Liver (tissue), 9 donors: Measurements from ENCODE around the gene FAM170B. TPM values are rescaled to one million over a fixed set of nuclear protein-coding genes. Genes with fewer than 3 reads are reported as not detected.

Experiments used
- DNase-seq: peaks from one replicate; pipeline ENCODE4 v3.0.0-alpha.2; 2017; ENCODE audit warnings: low spot score
- H3K27ac ChIP-seq, 2 donors: one replicate each; pipeline ENCODE4 v1.7.0; 2013; ENCODE audit warnings: inconsistent platforms in 2 of 2, low read length in 2 of 2, control low read depth in 1 of 2, low read depth in 1 of 2, mild to moderate bottlenecking in 1 of 2
- H3K27me3 ChIP-seq, 4 donors: one replicate each; pipeline versions ENCODE4 v1.6.1 to v1.7.0; 2013; ENCODE audit warnings: low read length in 3 of 4, inconsistent platforms in 1 of 4, mild to moderate bottlenecking in 1 of 4, moderate library complexity in 1 of 4; ENCODE audit not compliant: control insufficient read depth in 4 of 4, insufficient read depth in 4 of 4
- H3K36me3 ChIP-seq, 4 donors: one replicate each; pipeline versions ENCODE4 v1.6.1 to v1.7.0; 2013; ENCODE audit warnings: low read length in 3 of 4, mild to moderate bottlenecking in 3 of 4, low read depth in 1 of 4, moderate library complexity in 1 of 4; ENCODE audit not compliant: control insufficient read depth in 4 of 4, insufficient read depth in 3 of 4
- H3K4me1 ChIP-seq, 4 donors: one replicate each; pipeline versions ENCODE4 v1.6.1 to v1.7.0; 2013; ENCODE audit warnings: low read length in 3 of 4, mild to moderate bottlenecking in 3 of 4, moderate library complexity in 1 of 4; ENCODE audit not compliant: control insufficient read depth in 4 of 4, insufficient read depth in 4 of 4
- H3K4me3 ChIP-seq, 3 donors: one replicate each; pipeline versions ENCODE4 v1.6.1 to v1.7.0; 2013; ENCODE audit warnings: low read length in 3 of 3, control low read depth in 1 of 3, low read depth in 1 of 3, mild to moderate bottlenecking in 1 of 3
- H3K9ac ChIP-seq, 2 donors: one replicate each; pipeline ENCODE4 v1.7.0; 2013; ENCODE audit warnings: low read length in 2 of 2, mild to moderate bottlenecking in 2 of 2, moderate library complexity in 2 of 2, control low read depth in 1 of 2, low read depth in 1 of 2
- H3K9me3 ChIP-seq, 4 donors: one replicate each; pipeline versions ENCODE4 v1.6.1 to v1.7.0; 2013; ENCODE audit warnings: low read length in 3 of 4; ENCODE audit not compliant: control insufficient read depth in 4 of 4
- EGR1 ChIP-seq, 2 donors: IDR thresholded peaks; 2 replicates each; pipeline ENCODE4 v1.6.1; 2016 to 2018; ENCODE audit warnings: antibody characterized with exemption in 2 of 2, low read depth in 2 of 2
- FOXA2 ChIP-seq: IDR thresholded peaks from 2 replicates; pipeline ENCODE4 v1.6.1; 2016; ENCODE audit warnings: antibody characterized with exemption
- GABPA ChIP-seq, 2 donors: IDR thresholded peaks in 1 of 2; conservative IDR thresholded peaks in 1 of 2; 2 replicates each; pipeline ENCODE4 v1.6.1; 2016; ENCODE audit warnings: antibody characterized with exemption in 2 of 2, mild to moderate bottlenecking in 1 of 2, moderate library complexity in 1 of 2
- HNF4A ChIP-seq, 2 donors: conservative IDR thresholded peaks; 2 replicates each; pipeline ENCODE4 v1.6.1; 2016; ENCODE audit warnings: antibody characterized with exemption in 2 of 2, mild to moderate bottlenecking in 2 of 2
- HNF4G ChIP-seq: IDR thresholded peaks from 2 replicates; pipeline ENCODE4 v1.6.1; 2016; ENCODE audit warnings: antibody characterized with exemption
- JUND ChIP-seq, 2 donors: IDR thresholded peaks; 2 replicates each; pipeline ENCODE4 v1.6.1; 2016; ENCODE audit warnings: antibody characterized with exemption in 2 of 2
- MAX ChIP-seq: IDR thresholded peaks from 2 replicates; pipeline ENCODE4 v1.6.1; 2016; ENCODE audit warnings: antibody characterized with exemption
- NR2F2 ChIP-seq: IDR thresholded peaks from 2 replicates; pipeline ENCODE4 v1.6.1; 2016; ENCODE audit warnings: antibody characterized with exemption
- RAD21 ChIP-seq, 2 donors: IDR thresholded peaks; 2 replicates each; pipeline ENCODE4 v1.6.1; 2016; ENCODE audit warnings: antibody characterized with exemption in 2 of 2, mild to moderate bottlenecking in 2 of 2
- RXRA ChIP-seq, 2 donors: IDR thresholded peaks; 2 replicates each; pipeline ENCODE4 v1.6.1; 2017 to 2018; ENCODE audit warnings: antibody characterized with exemption in 2 of 2, mild to moderate bottlenecking in 1 of 2
- SP1 ChIP-seq: IDR thresholded peaks from 2 replicates; pipeline ENCODE4 v1.6.1; 2018; ENCODE audit warnings: antibody characterized with exemption, mild to moderate bottlenecking
- YY1 ChIP-seq: IDR thresholded peaks from 2 replicates; pipeline ENCODE4 v1.6.1; 2016; ENCODE audit warnings: antibody characterized with exemption, mild to moderate bottlenecking
- ZBTB33 ChIP-seq: IDR thresholded peaks from 2 replicates; pipeline ENCODE4 v1.6.1; 2016; ENCODE audit warnings: antibody characterized with exemption
- WGBS: extraction: QIAGEN DNeasy Blood & Tissue Kit; methylation state at CpG from one replicate; pipeline ENCODE4 v1.1.7; 2013; 5-methylcytosine and 5-hydroxymethylcytosine counted together
- polyA plus RNA-seq, 2 donors: library from polyadenylated mRNA; stranded (reverse) in 1 of 2; unstranded in 1 of 2; fragments of 200-250 nt in 1 of 2; fragments of >200 nt in 1 of 2; fragmentation: Nextera tagmentation in 1 of 2; extraction: Ambion mirVana in 1 of 2; gene quantifications; one replicate each; pipeline versions ENCODE4 v1.2.1 to v1.2.3, GENCODE V29; 2013 to 2015
- total RNA-seq, 2 donors: library from RNA; depleted of rRNA; stranded (reverse); fragments of >200 nt; gene quantifications; one replicate each; pipeline ENCODE4 v1.2.3, GENCODE V29; 2014
- TF ChIP-seq, protein P1 (sequence below): IDR thresholded peaks from 2 replicates; pipeline ENCODE4 v1.6.1; 2016; ENCODE audit warnings: antibody characterized with exemption
- donor health status: healthy.
- donor health status: healthy.
- donor health status: healthy.
- donor health status: healthy.
- donor health status: healthy.

FAM170B gene
- total and polyA plus RNA-seq, 4 donors: not detected

DNA sequence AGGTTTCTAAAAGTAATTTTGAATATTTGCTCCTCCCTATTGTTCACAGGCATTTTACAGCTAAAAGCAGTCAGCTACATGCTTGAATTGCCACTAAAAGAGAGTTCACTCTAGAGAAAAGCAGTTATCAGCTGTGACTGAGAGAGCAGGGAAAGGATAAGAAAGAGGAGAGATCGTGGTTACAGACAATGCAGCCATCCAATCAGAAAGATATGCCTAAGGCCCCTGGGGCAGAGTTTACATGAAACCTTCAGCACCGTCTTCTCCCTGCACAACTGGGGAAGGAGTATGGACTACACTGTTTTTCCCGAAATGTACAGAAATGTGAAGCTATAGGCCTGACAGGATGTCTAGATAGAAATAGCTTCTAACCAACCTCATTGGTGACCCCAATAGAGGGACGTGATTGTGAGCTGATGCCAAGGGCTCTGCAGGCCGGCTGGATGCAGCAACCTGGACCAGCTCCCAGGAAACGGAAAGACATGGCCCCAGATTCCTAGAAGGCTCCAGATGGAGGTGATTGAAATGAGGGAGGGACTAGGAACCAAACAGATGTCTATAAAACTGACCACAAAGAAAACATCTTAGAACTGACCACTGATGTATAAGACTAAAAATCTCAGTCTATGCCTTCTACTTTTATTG is 15.3 kb downstream of the FAM170B start:
- peaks cover 0 to 8% (median 4%) of the 10 kb centered on the region in 4 donors for H3K4me1 ChIP-seq
- no peaks in the 10 kb centered on the region for H3K27me3 ChIP-seq
- TF ChIP-seq NR2F2 (no peak), RXRA (IDR thresholded peaks at IDR 0.05) (no peak), HNF4A (conservative IDR thresholded peaks at IDR 0.05) (no peak), FOXA2 (no peak), JUND (IDR thresholded peaks at IDR 0.05) (no peak), ZBTB33 (no peak), YY1 (no peak), EGR1 (IDR thresholded peaks at IDR 0.05; ENCODE audit: low read depth in 2 of 2) (no peak), RAD21 (IDR thresholded peaks at IDR 0.05) (no peak), GABPA (IDR thresholded peaks at IDR 0.05 in 1 of 2, conservative IDR thresholded peaks at IDR 0.05 in 1 of 2) (no peak), HNF4G (no peak)
- TF ChIP-seq, protein P1, sequence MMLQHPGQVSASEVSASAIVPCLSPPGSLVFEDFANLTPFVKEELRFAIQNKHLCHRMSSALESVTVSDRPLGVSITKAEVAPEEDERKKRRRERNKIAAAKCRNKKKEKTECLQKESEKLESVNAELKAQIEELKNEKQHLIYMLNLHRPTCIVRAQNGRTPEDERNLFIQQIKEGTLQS: no peak
- H3K9me3 ChIP-seq: no peaks in the 10 kb centered on the region
- DNase-seq: no peak
- WGBS: 81% methylated on average over 6 of the region's 6 CpGs
- H3K36me3 ChIP-seq: no peaks in the 10 kb centered on the region
- H3K4me3 ChIP-seq: no peak overlapping the region
- no peak overlapping the region for H3K9ac ChIP-seq
- H3K27ac ChIP-seq: no peak overlapping the region

- WGBS: 59% methylated on average over 4 of the region's 4 CpGs
- no peak for TF ChIP-seq SP1
- Histone ChIP-seq H3K4me3 (no peak overlapping the region), H3K27me3 (no peaks in the 10 kb centered on the region), H3K36me3 (no peaks in the 10 kb centered on the region), H3K9me3 (no peaks in the 10 kb centered on the region), H3K4me1 (peaks cover 0 to 8% (median 4%) of the 10 kb centered on the region in 4 donors), H3K9ac (no peak overlapping the region), H3K27ac (no peak overlapping the region)
- no peak for DNase-seq
These were observed 16.3 kb downstream of the FAM170B start for GRCh38 chr10:49117376-49118070.

GRCh38 chr10:49116509-49117375 is 17.1 kb downstream of the FAM170B start:
- Histone ChIP-seq H3K4me1 (peaks cover 0 to 8% (median 4%) of the 10 kb centered on the region in 4 donors), H3K27ac (no peak overlapping the region), H3K4me3 (no peak overlapping the region), H3K9me3 (no peaks in the 10 kb centered on the region), H3K36me3 (no peaks in the 10 kb centered on the region), H3K9ac (no peak overlapping the region), H3K27me3 (no peaks in the 10 kb centered on the region)
- 67% methylated on average over 5 of the region's 5 CpGs for WGBS
- no peak for TF ChIP-seq YY1
- TF ChIP-seq HNF4G: no peak
- TF ChIP-seq RAD21 (IDR thresholded peaks at IDR 0.05): no peak
- TF ChIP-seq MAX: no peak
- TF ChIP-seq HNF4A (conservative IDR thresholded peaks at IDR 0.05): peak; percentile 42 to 59
- peak; percentile 26 for DNase-seq
